SK-N-SH treated with all-trans-retinoic acid at 6 μM for 48 hours (cell line): ENCODE measurements around the gene PRDM15.

Source experiments
- ARNTL ChIP-seq: fragments of 450-650 bp; formaldehyde crosslinking; IDR thresholded peaks from 2 replicates; pipeline ENCODE4 v1.5.0; 2020; ENCODE audit warnings: low read depth, mild to moderate bottlenecking, moderate library complexity, borderline replicate concordance
- BACH2 ChIP-seq: fragments of 250-450 bp; sonication (Bioruptor Pico); IDR thresholded peaks from 2 replicates; pipeline ENCODE4 v1.9.0; 2021; ENCODE audit warnings: mild to moderate bottlenecking, borderline replicate concordance
- CREB5 ChIP-seq: fragments of 250-450 bp; sonication (Bioruptor Pico); IDR thresholded peaks from 2 replicates; pipeline ENCODE4 v1.5.1; 2020; ENCODE audit warnings: low read depth, mild to moderate bottlenecking, moderate library complexity
- CSRNP3 ChIP-seq: fragments of 250-450 bp; sonication (Bioruptor Pico); IDR thresholded peaks from 2 replicates; pipeline ENCODE4 v1.5.1; 2021; ENCODE audit warnings: mild to moderate bottlenecking, moderate library complexity
- ISL1 ChIP-seq: fragments of 250-450 bp; sonication (Bioruptor Pico); IDR thresholded peaks from 2 replicates; pipeline ENCODE4 v2.1.2; 2022; ENCODE audit warnings: mild to moderate bottlenecking, moderate library complexity
- OSR1 ChIP-seq: fragments of 250-450 bp; sonication (Bioruptor Pico); IDR thresholded peaks from 2 replicates; pipeline ENCODE4 v1.8.0; 2022; ENCODE audit warnings: moderate library complexity, mild to moderate bottlenecking, inconsistent platforms
- PATZ1 ChIP-seq: fragments of 250-450 bp; sonication (Bioruptor Pico); IDR thresholded peaks from 2 replicates; pipeline ENCODE4 v1.8.0; 2020; ENCODE audit warnings: mild to moderate bottlenecking, moderate library complexity, borderline replicate concordance
- PPARA ChIP-seq: fragments of 250-450 bp; sonication (Bioruptor Pico); IDR thresholded peaks from 2 replicates; pipeline ENCODE4 v1.5.0; 2020; ENCODE audit warnings: mild to moderate bottlenecking, borderline replicate concordance
- RARB ChIP-seq: fragments of 250-450 bp; sonication (Bioruptor Pico); IDR thresholded peaks from 2 replicates; pipeline ENCODE4 v1.8.0; 2021; ENCODE audit warnings: mild to moderate bottlenecking, moderate library complexity
- TOX ChIP-seq: fragments of 250-450 bp; sonication (Bioruptor Pico); IDR thresholded peaks from 2 replicates; pipeline ENCODE4 v1.8.0; 2021; ENCODE audit warnings: mild to moderate bottlenecking, moderate library complexity, borderline replicate concordance
- ZFP3 ChIP-seq: fragments of 250-450 bp; sonication (Bioruptor Pico); IDR thresholded peaks from 2 replicates; pipeline ENCODE4 v1.5.0; 2020; ENCODE audit warnings: mild to moderate bottlenecking, moderate library complexity
- ZFP30 ChIP-seq: fragments of 450-650 bp; formaldehyde crosslinking; IDR thresholded peaks from 2 replicates; pipeline ENCODE4 v1.5.0; 2022; ENCODE audit warnings: mild to moderate bottlenecking, moderate library complexity
- ZNF565 ChIP-seq: fragments of 450-650 bp; formaldehyde crosslinking; conservative IDR thresholded peaks from 2 replicates; pipeline ENCODE4 v1.5.0; 2020; ENCODE audit warnings: low read depth, mild to moderate bottlenecking, moderate library complexity

- TF ChIP-seq CSRNP3 (CRISPR knock-in tag) (no peak), BACH2 (no peak), OSR1 (CRISPR knock-in tag) (no peak), ZFP30 (no peak), PATZ1 (CRISPR knock-in tag) (no peak), CREB5 (CRISPR knock-in tag) (no peak), ARNTL (no peak), ISL1 (CRISPR knock-in tag) (no peak), TOX (CRISPR knock-in tag) (no peak), ZFP3 (no peak), PPARA (CRISPR knock-in tag) (no peak), RARB (no peak), ZNF565 (CRISPR knock-in tag) (no peak)
Measured at GRCh38 chr21:41769521-41769920, 109.6 kb downstream of the PRDM15 start.
